Measurements from ENCODE around the gene PAPPA2. TPM values are rescaled to one million over a fixed set of nuclear protein-coding genes. Genes with fewer than 3 reads are reported as not detected.

The PAPPA2 gene
- total RNA-seq, 1 donor from 2014 or later: not detected

GRCh38 chr1:176778056-176778455 lies 315.1 kb downstream of the PAPPA2 start:
- ChIA-PET POLR2A (no interaction called here), CTCF (no interaction called here)
- Mint-ChIP-seq H3K4me3 (no peak overlapping the region), H3K9me3 (no peaks in the 10 kb centered on the region), H3K36me3 (ENCODE audit: low read depth) (no peaks in the 10 kb centered on the region), H3K27me3 (peaks cover 6% of the 10 kb centered on the region), H3K4me1 (no peaks in the 10 kb centered on the region), H3K27ac (no peak overlapping the region)
- ATAC-seq (ENCODE audit: low read depth) (no peak), DNase-seq (no peak)
- intact Hi-C loops (cut with micrococcal nuclease): no loop called here
- TF ChIP-seq CTCF (IDR thresholded peaks at IDR 0.05): no peak

GRCh38 chr1:176779992-176780328 lies 317.0 kb downstream of the PAPPA2 start:
- Mint-ChIP-seq H3K27me3 (peaks cover 6% of the 10 kb centered on the region), H3K9me3 (no peaks in the 10 kb centered on the region), H3K36me3 (ENCODE audit: low read depth) (no peaks in the 10 kb centered on the region), H3K27ac (no peak overlapping the region), H3K4me3 (no peak overlapping the region), H3K4me1 (no peaks in the 10 kb centered on the region)
- intact Hi-C loops (cut with micrococcal nuclease): no loop called here
- DNase-seq: no peak
- no peak for ATAC-seq (ENCODE audit: low read depth)
- POLR2A ChIA-PET: no interaction called here
- TF ChIP-seq CTCF (IDR thresholded peaks at IDR 0.05): no peak
- CTCF ChIA-PET: no interaction called here

GRCh38 chr1:176783309-176783708 lies 320.3 kb downstream of the PAPPA2 start:
- Mint-ChIP-seq H3K36me3 (ENCODE audit: low read depth) (no peaks in the 10 kb centered on the region), H3K4me3 (no peak overlapping the region), H3K4me1 (no peaks in the 10 kb centered on the region), H3K9me3 (no peaks in the 10 kb centered on the region), H3K27me3 (peaks cover 6% of the 10 kb centered on the region), H3K27ac (no peak overlapping the region)
- DNase-seq (no peak), ATAC-seq (ENCODE audit: low read depth) (no peak)
- intact Hi-C loops (cut with micrococcal nuclease): no loop called here
- POLR2A ChIA-PET: no interaction called here
- CTCF ChIA-PET: no interaction called here
- no peak for TF ChIP-seq CTCF (IDR thresholded peaks at IDR 0.05)

- intact Hi-C loops (cut with micrococcal nuclease): no loop called here
- no peaks in the 10 kb centered on the region for H3K36me3 Mint-ChIP-seq (ENCODE audit: low read depth)
- H3K27ac Mint-ChIP-seq: no peak overlapping the region
- DNase-seq (no peak), ATAC-seq (ENCODE audit: low read depth) (no peak)
- H3K4me3 Mint-ChIP-seq: no peak overlapping the region
- H3K27me3 Mint-ChIP-seq: peaks cover 6% of the 10 kb centered on the region
- H3K4me1 Mint-ChIP-seq: no peaks in the 10 kb centered on the region
- POLR2A ChIA-PET: no interaction called here
- CTCF ChIA-PET: no interaction called here
- H3K9me3 Mint-ChIP-seq: peaks cover 4% of the 10 kb centered on the region
- TF ChIP-seq CTCF (IDR thresholded peaks at IDR 0.05): no peak
These were observed 322.1 kb downstream of the PAPPA2 start for GRCh38 chr1:176785056-176785455.

GRCh38 chr1:176785791-176786190 lies 322.8 kb downstream of the PAPPA2 start:
- no peak for DNase-seq
- CTCF ChIA-PET: no interaction called here
- Mint-ChIP-seq H3K27me3 (peaks cover 5% of the 10 kb centered on the region), H3K4me1 (no peaks in the 10 kb centered on the region), H3K9me3 (peaks cover 4% of the 10 kb centered on the region), H3K36me3 (ENCODE audit: low read depth) (no peaks in the 10 kb centered on the region), H3K4me3 (no peak overlapping the region), H3K27ac (no peak overlapping the region)
- POLR2A ChIA-PET: no interaction called here
- TF ChIP-seq CTCF (IDR thresholded peaks at IDR 0.05): no peak
- intact Hi-C loops (cut with micrococcal nuclease): no loop called here
- no peak for ATAC-seq (ENCODE audit: low read depth)
